Hepatic stellate cell (primary cell): ENCODE data around the gene FTSJ1.
"Not testable (repeated sequence)": the region's sequence is repeated elsewhere in the genome, so short reads cannot be mapped to it uniquely, and the experiment has no call there.

Source experiments
- DNase-seq: peaks from one replicate; pipeline ENCODE4 v3.0.0; 2011; ENCODE audit warnings: low spot score

FTSJ1 gene

DNA sequence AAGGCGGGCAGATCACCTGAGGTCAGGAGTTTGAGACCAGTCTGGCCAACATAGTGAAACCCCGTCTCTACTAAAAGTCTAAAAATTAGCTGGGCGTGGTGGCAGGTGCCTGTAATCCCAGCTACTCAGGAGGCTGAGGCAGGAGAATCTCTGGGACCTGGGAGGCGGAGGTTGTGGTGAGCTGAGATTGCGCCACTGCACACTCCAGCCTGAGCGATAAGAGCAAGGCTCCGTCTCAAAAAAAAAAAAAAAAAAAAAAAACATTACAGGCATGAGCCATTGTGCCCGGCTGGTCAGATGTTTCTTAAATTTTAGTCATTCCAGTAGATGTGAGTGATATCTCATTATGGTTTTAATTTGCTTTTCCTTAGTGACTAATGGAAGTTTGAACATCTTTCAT, 49.9 kb downstream of the FTSJ1 start:
- not testable (repeated sequence) for DNase-seq

DNA sequence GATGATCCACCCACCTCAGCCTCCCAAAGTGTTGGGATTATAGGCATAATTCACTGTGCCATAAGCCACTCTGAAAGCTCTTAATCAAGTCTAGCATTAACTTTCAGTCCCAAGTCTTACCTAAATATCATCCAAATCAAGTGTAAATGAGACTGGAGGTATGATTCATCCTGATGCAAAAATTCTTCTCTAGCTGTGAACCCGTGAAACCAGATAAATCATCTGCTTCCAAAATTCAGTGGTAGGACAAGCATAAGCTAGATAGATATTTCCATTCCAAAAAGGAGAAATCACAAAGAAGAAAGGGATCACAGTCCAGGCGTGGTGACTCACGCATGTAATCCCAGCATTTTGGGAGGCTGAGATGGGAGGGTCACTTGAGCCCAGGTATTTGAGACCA, 54.7 kb downstream of the FTSJ1 start:
- no peak for DNase-seq

DNA sequence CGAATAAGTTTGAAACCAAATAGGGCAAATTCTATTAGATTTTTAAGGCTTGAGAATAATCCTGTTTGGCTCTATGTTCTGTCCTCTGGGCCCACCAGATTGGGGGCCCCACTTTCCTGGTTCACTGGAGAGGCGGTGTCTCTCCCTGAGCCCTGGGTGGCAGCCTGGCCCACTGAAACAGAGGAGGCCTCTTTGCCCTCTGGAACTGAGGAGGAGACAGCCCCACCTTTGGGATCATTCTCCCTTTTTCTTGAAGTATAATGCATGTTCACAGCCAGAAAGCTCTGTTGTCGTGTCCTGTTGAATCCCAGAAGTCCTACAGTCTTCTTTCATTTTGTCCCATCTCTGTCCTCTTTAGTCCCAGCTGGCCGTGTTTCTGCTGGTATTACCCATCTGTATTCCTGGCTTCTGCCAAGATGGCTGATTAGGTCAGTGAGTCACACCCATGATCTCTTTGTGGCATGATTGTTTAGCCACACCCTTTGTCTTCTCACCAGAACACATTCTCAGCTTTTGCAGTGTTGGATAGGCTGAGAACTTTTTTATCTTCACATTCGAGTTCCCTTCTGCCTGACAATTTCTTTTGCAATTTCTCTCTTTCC, 55.5 kb downstream of the FTSJ1 start:
- no peak for DNase-seq

DNA sequence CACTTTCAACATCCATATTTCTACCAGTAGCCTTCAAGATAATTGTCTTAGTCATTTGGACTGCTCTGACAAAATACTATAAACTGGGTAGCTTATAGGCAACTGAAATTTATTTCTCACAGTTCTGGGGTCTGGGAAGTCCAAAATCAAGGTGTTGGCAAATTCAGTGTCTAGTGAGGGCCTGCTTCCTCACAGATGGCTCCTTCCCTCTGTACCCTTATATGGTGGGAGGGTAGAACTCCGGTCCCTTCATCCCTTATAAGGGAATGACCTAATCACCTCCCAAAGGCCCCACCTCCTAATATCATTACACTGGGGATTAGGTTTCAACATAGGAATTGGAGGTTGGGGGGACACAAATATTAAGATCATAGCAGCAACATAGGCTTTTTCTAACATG, 56.2 kb downstream of the FTSJ1 start:
- no peak for DNase-seq

DNA sequence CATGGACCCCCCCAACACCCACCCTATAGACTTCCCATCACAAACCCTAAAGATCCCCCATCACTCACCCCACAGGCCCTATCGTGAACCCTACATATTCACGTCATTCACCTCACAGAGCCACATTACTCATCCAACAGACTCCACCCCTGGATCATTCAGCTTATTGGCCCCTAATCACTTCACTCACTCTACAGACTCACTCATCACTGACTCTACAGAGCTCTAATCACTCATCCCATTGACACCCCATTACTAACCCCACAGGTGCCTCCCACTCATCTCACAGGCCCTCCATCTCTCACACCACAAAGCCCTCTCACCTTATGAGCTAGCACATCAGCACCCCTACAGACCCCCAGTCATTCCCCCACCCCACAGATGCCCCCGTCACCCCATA, 57.2 kb downstream of the FTSJ1 start:
- DNase-seq = no peak
